Activated B cell treated with CpG ODN at 0.5 μM for 24 hours (primary cell): Measurements from ENCODE around the gene HPSE2. TPM values are rescaled to one million over a fixed set of nuclear protein-coding genes. Genes with fewer than 3 reads are reported as not detected.

Source experiments
- ATAC-seq: fragments of 200-7000 bp; cut with Tn5 transposase; one replicate; pipeline ENCODE4 v1.10.0; 2021; ENCODE audit warnings: low read depth, mild to moderate bottlenecking, moderate library complexity
- CTCF ChIA-PET: fragments of 350-600 bp; sonication (Branson Sonifier 250); formaldehyde crosslinking; loops from one replicate; lab custom pipeline; 2021; ENCODE audit warnings: antibody characterized with exemption; lab: Charles Lee
- POLR2A ChIA-PET: fragments of 350-600 bp; sonication (Branson Sonifier 250); formaldehyde crosslinking; loops from one replicate; lab custom pipeline; 2021; ENCODE audit warnings: antibody characterized with exemption; lab: Charles Lee
- DNase-seq: peaks from one replicate; pipeline ENCODE4 v3.0.0; 2022
- H3K27ac Mint-ChIP-seq: one replicate; pipeline ENCODE4 v1.8.0; 2020; ENCODE audit warnings: mixed read lengths
- H3K27me3 Mint-ChIP-seq: one replicate; pipeline ENCODE4 v1.8.0; 2021; ENCODE audit warnings: mixed read lengths
- H3K36me3 Mint-ChIP-seq: one replicate; pipeline ENCODE4 v1.8.0; 2021; ENCODE audit warnings: low read depth, mixed read lengths
- H3K4me1 Mint-ChIP-seq: one replicate; pipeline ENCODE4 v1.8.0; 2021; ENCODE audit warnings: mixed read lengths
- H3K4me3 Mint-ChIP-seq: one replicate; pipeline ENCODE4 v1.8.0; 2020; ENCODE audit warnings: mild to moderate bottlenecking, mixed read lengths
- H3K9me3 Mint-ChIP-seq: one replicate; pipeline ENCODE4 v1.8.0; 2020; ENCODE audit warnings: mixed read lengths
- CTCF ChIP-seq: fragments of 200-600 bp; IDR thresholded peaks from one replicate; pipeline ENCODE4 v1.8.0; 2022; ENCODE audit warnings: antibody characterized with exemption, mild to moderate bottlenecking
- intact Hi-C: fragments of 100-400 bp; cut with micrococcal nuclease; formaldehyde crosslinking; loops from one replicate; pipeline ENCODE4 v1.15.1; 2024
- total RNA-seq: library from RNA; stranded (reverse); gene quantifications from 2 replicates; pipeline ENCODE4 v1.2.3, GENCODE V29; 2022

Gene HPSE2
- total RNA-seq, 1 donor from 2014 or later, result not detected

DNA sequence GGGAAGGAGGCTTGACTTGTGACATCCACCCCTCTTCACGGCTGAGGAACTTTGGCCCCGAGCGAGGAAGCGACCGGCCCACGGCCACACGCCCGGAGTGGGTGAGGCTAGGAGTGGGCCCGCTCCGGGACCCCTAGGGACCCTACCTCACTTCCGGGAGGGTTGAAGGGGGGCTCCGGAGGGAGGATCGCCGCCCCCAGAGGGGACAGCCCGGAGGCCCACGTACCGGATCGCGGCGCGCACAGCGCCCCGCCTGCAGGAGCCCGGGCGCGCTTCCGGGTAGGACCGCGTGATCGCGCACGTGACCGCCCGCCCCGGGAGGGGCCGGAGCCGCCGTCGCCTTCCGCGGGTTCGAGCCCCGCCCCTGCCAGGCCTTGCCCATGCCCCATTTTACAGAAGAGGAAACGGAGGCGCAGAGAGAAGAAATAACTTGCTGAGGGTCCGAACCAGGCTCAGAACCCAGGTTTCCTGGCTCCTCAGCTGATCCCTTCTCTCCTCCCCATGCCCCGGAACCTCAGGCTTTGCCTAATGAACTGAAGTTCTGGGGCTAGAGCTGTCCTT is 788.9 kb downstream of the HPSE2 start, which contains the start of gene HPS1:
TSS of gene HPS1 (minus strand) at position 275 of the 561 bp plus-strand sequence. CDS start 3,695 bp downstream, outside the sequence.
- Mint-ChIP-seq H3K4me1 (peaks cover 56% of the 10 kb centered on the region), H3K36me3 (peaks cover 36% of the 10 kb centered on the region), H3K27ac (peak within 1 kb of the TSS; percentile 96), H3K27me3 (no peaks in the 10 kb centered on the region), H3K9me3 (no peaks in the 10 kb centered on the region), H3K4me3 (peak within 1 kb of the TSS; percentile 92)
- intact Hi-C loops, result loop anchor here (1.0 to 5.0 kb wide), 10 partner anchors 21 to 1286 kb away; partner anchors contain the start of genes COX15, CUTC, GOT1 and MORN4
- ChIA-PET CTCF (no interaction called here), POLR2A (interaction anchor here (0.8 to 2.5 kb wide), 7 partner anchors 13 to 1285 kb away, joined by 3 to 10 read pairs (median 4); partner anchors contain the start of genes COX15, CUTC, GOT1 and R3HCC1L)
- ATAC-seq (peak; percentile 92), DNase-seq (peak; percentile 93)
- no peak for TF ChIP-seq CTCF

DNA sequence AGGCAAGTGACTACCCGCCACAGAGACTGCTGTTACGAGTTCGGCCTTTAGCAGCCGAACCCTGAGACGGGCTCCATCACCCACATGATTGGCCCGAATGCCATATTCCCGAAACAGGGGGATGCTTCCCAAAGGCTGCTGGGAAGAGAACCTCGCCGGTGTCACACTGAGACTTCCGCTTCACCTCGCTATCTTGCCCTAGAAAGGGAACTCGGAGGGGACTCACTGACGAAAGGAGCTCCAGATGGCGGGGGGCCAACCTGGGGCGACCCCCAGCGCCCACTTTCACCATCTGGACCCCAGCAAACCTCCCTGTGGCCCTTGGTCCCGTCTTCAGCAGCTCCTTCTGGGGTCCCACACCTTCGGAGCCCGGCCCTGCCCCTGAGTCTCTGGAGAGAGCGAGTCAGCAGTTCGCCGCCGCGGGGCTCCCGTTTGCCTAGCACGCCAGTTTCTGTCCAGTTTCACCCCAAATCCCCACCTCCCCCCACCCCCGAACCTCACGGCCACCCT is 789.4 kb downstream of the HPSE2 start:
- POLR2A ChIA-PET, result interaction anchor here (0.6 to 2.5 kb wide), 11 partner anchors 10 to 1286 kb away, joined by 3 to 10 read pairs (median 4); partner anchors contain the start of genes COX15, CUTC, GOT1 and R3HCC1L
- CTCF ChIA-PET, result interaction anchor here (1.9 kb wide), 1 partner anchor 20 kb away, joined by 7 read pairs; no protein-coding TSS in a partner anchor
- H3K4me1 Mint-ChIP-seq, result peaks cover 60% of the 10 kb centered on the region

DNA sequence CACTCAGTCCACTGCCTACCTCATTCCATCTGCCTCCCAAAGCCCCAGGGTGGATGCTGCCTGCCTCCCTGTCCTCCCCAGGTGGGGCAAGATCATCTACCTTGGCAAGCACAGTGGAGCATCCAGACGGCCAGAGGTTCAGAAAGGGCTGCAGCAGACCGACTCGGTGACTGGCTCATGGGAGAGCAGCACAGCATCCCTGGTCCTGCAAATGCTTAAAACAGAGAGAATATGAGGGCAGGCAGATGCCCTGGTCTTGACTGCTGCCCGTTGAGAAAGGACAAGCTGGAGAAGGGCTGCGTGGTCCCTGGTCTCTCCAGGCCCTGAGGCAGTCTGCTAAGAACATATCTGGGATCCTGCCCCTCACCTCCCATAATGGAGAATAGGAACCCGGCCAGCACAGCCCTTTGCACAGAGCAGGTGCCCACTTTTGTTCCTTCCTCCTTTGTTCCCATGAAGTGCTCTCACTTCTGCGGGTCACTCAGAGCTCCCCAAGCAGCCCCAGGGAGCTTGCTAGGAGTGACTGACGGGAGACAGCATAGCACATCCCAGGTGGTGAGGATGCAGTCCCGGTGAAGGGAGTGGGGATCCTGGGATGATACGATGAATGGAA is 790.3 kb downstream of the HPSE2 start:
- ChIA-PET CTCF (interaction anchor here (1.2 to 1.9 kb wide), 3 partner anchors 17 to 24 kb away, joined by 3 to 7 read pairs (median 4); no protein-coding TSS in a partner anchor), POLR2A (interaction anchor here (1.2 to 2.5 kb wide), 3 partner anchors 9 to 311 kb away, joined by 3 to 10 read pairs (median 4); partner anchors contain the start of gene R3HCC1L)
- H3K36me3 Mint-ChIP-seq, result peaks cover 48% of the 10 kb centered on the region
- peak overlapping the region; percentile 96 for H3K27ac Mint-ChIP-seq
- no peaks in the 10 kb centered on the region for H3K27me3 Mint-ChIP-seq
- H3K4me3 Mint-ChIP-seq, result peak overlapping the region; percentile 92
- H3K9me3 Mint-ChIP-seq, result no peaks in the 10 kb centered on the region
- DNase-seq (no peak), ATAC-seq (no peak)
- intact Hi-C loops, result loop anchor here (5.0 kb wide), 1 partner anchor 708 kb away; the partner anchor contains the start of gene ZFYVE27
- peaks cover 62% of the 10 kb centered on the region for H3K4me1 Mint-ChIP-seq
- TF ChIP-seq CTCF, result no peak

More for the DNA sequence above, 789.4 kb downstream of the HPSE2 start:
- peak overlapping the region; percentile 96 for H3K27ac Mint-ChIP-seq
- H3K36me3 Mint-ChIP-seq, result peaks cover 41% of the 10 kb centered on the region
- H3K4me3 Mint-ChIP-seq, result peak overlapping the region; percentile 92
- peak; percentile 16 for ATAC-seq
- intact Hi-C loops, result loop anchor here (1.0 to 5.0 kb wide), 10 partner anchors 21 to 1286 kb away; partner anchors contain the start of genes COX15, CUTC, GOT1 and MORN4
- no peaks in the 10 kb centered on the region for H3K9me3 Mint-ChIP-seq
- no peaks in the 10 kb centered on the region for H3K27me3 Mint-ChIP-seq
- no peak for TF ChIP-seq CTCF
- DNase-seq, result peak; percentile 57

DNA sequence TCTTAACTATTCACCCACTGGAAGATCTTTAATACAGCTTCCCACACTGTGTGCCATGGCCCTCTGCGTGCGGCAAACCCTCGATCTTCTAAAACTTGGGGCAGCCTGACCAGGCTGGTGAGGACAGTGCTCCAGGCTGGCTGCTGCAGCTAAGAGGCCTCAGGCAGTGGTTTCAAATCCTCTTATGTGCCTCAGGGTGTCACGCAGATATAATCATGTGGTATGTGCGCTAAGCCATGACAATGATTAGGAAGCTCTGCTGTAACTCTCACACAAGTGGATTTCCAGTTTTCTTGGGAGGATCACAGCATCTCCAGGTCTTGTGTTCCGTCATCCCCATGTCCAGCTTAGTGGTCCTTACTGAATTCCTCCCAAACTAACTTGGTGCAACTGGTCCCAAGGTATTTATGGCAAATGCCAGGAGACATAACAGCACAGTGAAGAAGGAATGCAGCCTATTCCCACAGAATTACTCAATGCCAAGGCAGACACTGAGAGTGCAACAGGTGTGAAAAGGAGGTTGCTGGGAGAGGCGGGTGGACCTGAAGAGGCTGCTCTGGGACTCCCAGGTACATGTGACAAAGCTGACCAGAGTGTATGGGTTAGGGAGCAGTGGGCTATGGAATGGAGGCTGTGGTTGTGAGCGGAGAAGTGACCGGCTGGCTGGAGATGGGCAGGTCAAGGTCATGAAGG is 791.2 kb downstream of the HPSE2 start:
- CTCF ChIA-PET, result interaction anchor here (1.2 to 1.9 kb wide), 4 partner anchors 16 to 24 kb away, joined by 3 to 7 read pairs (median 4); no protein-coding TSS in a partner anchor
- Mint-ChIP-seq H3K27ac (peak overlapping the region; percentile 82), H3K9me3 (peaks cover 1% of the 10 kb centered on the region), H3K4me3 (peak overlapping the region; percentile 64), H3K36me3 (peaks cover 56% of the 10 kb centered on the region), H3K4me1 (peaks cover 64% of the 10 kb centered on the region), H3K27me3 (no peaks in the 10 kb centered on the region)
- no peak for DNase-seq
- peak; percentile 37 for ATAC-seq
- POLR2A ChIA-PET, result interaction anchor here (0.6 to 2.5 kb wide), 3 partner anchors 23 to 310 kb away, joined by 4 to 10 read pairs (median 4); partner anchors contain the start of gene R3HCC1L
- no peak for TF ChIP-seq CTCF
- intact Hi-C loops, result loop anchor here (5.0 kb wide), 1 partner anchor 707 kb away; the partner anchor contains the start of gene ZFYVE27
